K562 (cell line): ENCODE data around the gene CTPS2. TPM values are rescaled to one million over a fixed set of nuclear protein-coding genes. Genes with fewer than 3 reads are reported as not detected.
A peak's percentile ranks its signal among the peaks of the same experiment; 100 is the strongest.

Experiments used
- DIDO1 ChIP-seq: fragments of 450-650 bp; IDR thresholded peaks from 2 replicates; pipeline ENCODE4 v1.6.1; 2016; ENCODE audit warnings: low read depth, missing biosample characterization, missing genetic modification characterization
- EP400 ChIP-seq: fragments of 450-650 bp; IDR thresholded peaks from 2 replicates; pipeline ENCODE4 v1.6.1; 2017; ENCODE audit warnings: antibody characterized with exemption, mild to moderate bottlenecking, moderate library complexity
- GATA2 ChIP-seq: sonication (generic); formaldehyde crosslinking; IDR thresholded peaks from 2 replicates; pipeline ENCODE4 v1.4.0; 2020; ENCODE audit warnings: mild to moderate bottlenecking, missing genetic modification reagents
- HMGN3 ChIP-seq: IDR thresholded peaks from 2 replicates; pipeline ENCODE4 v1.6.1; 2011; ENCODE audit warnings: borderline replicate concordance, low read depth, mild to moderate bottlenecking, mixed read lengths, low read length; ENCODE audit not compliant: insufficient read length; ENCODE audit errors: extremely low read depth
- KLF1 ChIP-seq: fragments of 450-650 bp; IDR thresholded peaks from 2 replicates; pipeline ENCODE4 v1.6.1; 2016; ENCODE audit warnings: missing genetic modification characterization, missing compliant biosample characterization
- POLR2G ChIP-seq: fragments of 200-400 bp; formaldehyde crosslinking; IDR thresholded peaks from 2 replicates; pipeline ENCODE4 v1.6.1; 2017; ENCODE audit warnings: low read depth, mild to moderate bottlenecking, antibody characterized with exemption, low read length, moderate library complexity
- RFX7 ChIP-seq: fragments of 250-450 bp; sonication (Bioruptor Pico); IDR thresholded peaks from 2 replicates; pipeline ENCODE4 v1.5.1; 2021; ENCODE audit warnings: mild to moderate bottlenecking
- SP2 ChIP-seq: IDR thresholded peaks from 2 replicates; pipeline ENCODE4 v1.6.1; 2011; ENCODE audit warnings: mild to moderate bottlenecking, low read depth, low read length, moderate library complexity; ENCODE audit not compliant: poor library complexity, severe bottlenecking; ENCODE audit errors: extremely low read depth
- ZNF699 ChIP-seq: fragments of 250-450 bp; sonication (Bioruptor Pico); IDR thresholded peaks from 2 replicates; pipeline ENCODE4 v1.8.0; 2021; ENCODE audit warnings: mild to moderate bottlenecking, moderate library complexity; ENCODE audit not compliant: insufficient replicate concordance
- polyA plus RNA-seq, 8 experiments: library from polyadenylated mRNA; depleted of rRNA in 4 of 8; stranded (reverse) in 5 of 8; unstranded in 3 of 8; fragments of >200 nt; fragmentation: Nextera tagmentation in 2 of 8; fragmentation: Illumina TruSeq in 1 of 8; extraction: Ambion mirVana in 2 of 8; extraction: Trizol in 1 of 8; gene quantifications; 2 replicates each; pipeline versions ENCODE4 v1.2.1 to v1.2.3, GENCODE V29; 2011 to 2014; ENCODE audit warnings: inconsistent platforms in 1 of 8, missing spikeins in 1 of 8
- total RNA-seq, 7 experiments: library from RNA; depleted of rRNA in 6 of 7; stranded (reverse); fragments of >200 nt in 6 of 7; fragmentation: Illumina TruSeq in 2 of 7; extraction: Trizol in 2 of 7; gene quantifications; 2 replicates each; pipeline versions ENCODE4 v1.2.1 to v1.2.3, GENCODE V29; 2011 to 2021; ENCODE audit warnings: low replicate concordance in 1 of 7
- TF ChIP-seq, protein P1 (sequence below): fragments of 200-600 bp; sonication (generic); IDR thresholded peaks from one replicate; pipeline ENCODE4 v1.6.1; 2012; ENCODE audit warnings: mild to moderate bottlenecking, low read depth, low read length, inconsistent platforms

The CTPS2 gene
- total and polyA plus RNA-seq, 9 of the 15 experiments (the other 6 are each of a cell fraction or from before 2014, with no cell fraction given), result 5.4 to 19.5 (median 14.1) TPM

DNA sequence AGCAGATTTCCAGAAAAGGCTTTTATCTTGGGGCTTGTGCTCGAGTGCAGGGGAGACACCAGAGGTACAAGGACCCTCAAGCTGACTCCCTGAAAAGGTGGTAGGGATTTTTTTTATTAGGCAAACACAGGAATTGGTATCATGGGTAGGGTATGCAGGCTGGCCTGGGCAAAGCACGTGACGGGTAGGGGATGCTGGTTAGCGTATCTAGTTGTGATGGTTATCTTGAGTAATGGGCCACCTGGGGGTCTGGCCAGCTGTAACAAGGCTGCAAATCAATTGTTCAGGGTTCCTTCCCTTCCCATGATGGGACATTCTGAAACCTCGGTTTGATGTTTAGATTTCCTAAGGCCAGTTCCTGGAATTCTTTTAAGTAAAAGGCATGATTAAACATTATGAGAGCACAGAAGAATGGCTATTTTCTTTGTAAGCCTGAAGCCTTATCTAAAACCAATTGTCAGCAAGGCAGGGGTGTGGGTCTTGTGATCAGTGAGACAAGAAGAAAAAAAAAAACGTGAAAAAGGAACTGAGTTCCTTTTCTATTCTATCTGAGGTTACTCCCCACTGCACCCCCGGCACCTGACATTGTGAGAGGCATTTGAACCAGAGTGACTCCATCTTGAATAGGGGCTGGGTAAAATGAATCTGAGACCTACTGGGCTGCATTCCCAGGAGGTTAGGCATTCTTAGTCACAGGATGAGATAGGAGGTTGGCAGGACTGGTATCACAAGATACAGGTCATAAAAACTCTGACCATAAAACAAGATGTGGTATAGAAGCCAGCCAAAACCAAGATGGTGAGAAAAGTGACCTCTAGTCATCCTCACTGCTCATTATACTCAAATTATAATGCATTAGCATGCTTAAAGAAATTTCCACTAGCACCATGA lies 126.7 kb downstream of the CTPS2 start (continued):
- TF ChIP-seq POLR2G (no peak), SP2 (no peak), HMGN3 (no peak), KLF1 (no peak), ZNF699 (CRISPR knock-in tag) (peak; percentile 35), RFX7 (CRISPR knock-in tag) (no peak), DIDO1 (tag) (no peak), GATA2 (CRISPR knock-in tag) (no peak), EP400 (no peak)
- TF ChIP-seq, protein P1, sequence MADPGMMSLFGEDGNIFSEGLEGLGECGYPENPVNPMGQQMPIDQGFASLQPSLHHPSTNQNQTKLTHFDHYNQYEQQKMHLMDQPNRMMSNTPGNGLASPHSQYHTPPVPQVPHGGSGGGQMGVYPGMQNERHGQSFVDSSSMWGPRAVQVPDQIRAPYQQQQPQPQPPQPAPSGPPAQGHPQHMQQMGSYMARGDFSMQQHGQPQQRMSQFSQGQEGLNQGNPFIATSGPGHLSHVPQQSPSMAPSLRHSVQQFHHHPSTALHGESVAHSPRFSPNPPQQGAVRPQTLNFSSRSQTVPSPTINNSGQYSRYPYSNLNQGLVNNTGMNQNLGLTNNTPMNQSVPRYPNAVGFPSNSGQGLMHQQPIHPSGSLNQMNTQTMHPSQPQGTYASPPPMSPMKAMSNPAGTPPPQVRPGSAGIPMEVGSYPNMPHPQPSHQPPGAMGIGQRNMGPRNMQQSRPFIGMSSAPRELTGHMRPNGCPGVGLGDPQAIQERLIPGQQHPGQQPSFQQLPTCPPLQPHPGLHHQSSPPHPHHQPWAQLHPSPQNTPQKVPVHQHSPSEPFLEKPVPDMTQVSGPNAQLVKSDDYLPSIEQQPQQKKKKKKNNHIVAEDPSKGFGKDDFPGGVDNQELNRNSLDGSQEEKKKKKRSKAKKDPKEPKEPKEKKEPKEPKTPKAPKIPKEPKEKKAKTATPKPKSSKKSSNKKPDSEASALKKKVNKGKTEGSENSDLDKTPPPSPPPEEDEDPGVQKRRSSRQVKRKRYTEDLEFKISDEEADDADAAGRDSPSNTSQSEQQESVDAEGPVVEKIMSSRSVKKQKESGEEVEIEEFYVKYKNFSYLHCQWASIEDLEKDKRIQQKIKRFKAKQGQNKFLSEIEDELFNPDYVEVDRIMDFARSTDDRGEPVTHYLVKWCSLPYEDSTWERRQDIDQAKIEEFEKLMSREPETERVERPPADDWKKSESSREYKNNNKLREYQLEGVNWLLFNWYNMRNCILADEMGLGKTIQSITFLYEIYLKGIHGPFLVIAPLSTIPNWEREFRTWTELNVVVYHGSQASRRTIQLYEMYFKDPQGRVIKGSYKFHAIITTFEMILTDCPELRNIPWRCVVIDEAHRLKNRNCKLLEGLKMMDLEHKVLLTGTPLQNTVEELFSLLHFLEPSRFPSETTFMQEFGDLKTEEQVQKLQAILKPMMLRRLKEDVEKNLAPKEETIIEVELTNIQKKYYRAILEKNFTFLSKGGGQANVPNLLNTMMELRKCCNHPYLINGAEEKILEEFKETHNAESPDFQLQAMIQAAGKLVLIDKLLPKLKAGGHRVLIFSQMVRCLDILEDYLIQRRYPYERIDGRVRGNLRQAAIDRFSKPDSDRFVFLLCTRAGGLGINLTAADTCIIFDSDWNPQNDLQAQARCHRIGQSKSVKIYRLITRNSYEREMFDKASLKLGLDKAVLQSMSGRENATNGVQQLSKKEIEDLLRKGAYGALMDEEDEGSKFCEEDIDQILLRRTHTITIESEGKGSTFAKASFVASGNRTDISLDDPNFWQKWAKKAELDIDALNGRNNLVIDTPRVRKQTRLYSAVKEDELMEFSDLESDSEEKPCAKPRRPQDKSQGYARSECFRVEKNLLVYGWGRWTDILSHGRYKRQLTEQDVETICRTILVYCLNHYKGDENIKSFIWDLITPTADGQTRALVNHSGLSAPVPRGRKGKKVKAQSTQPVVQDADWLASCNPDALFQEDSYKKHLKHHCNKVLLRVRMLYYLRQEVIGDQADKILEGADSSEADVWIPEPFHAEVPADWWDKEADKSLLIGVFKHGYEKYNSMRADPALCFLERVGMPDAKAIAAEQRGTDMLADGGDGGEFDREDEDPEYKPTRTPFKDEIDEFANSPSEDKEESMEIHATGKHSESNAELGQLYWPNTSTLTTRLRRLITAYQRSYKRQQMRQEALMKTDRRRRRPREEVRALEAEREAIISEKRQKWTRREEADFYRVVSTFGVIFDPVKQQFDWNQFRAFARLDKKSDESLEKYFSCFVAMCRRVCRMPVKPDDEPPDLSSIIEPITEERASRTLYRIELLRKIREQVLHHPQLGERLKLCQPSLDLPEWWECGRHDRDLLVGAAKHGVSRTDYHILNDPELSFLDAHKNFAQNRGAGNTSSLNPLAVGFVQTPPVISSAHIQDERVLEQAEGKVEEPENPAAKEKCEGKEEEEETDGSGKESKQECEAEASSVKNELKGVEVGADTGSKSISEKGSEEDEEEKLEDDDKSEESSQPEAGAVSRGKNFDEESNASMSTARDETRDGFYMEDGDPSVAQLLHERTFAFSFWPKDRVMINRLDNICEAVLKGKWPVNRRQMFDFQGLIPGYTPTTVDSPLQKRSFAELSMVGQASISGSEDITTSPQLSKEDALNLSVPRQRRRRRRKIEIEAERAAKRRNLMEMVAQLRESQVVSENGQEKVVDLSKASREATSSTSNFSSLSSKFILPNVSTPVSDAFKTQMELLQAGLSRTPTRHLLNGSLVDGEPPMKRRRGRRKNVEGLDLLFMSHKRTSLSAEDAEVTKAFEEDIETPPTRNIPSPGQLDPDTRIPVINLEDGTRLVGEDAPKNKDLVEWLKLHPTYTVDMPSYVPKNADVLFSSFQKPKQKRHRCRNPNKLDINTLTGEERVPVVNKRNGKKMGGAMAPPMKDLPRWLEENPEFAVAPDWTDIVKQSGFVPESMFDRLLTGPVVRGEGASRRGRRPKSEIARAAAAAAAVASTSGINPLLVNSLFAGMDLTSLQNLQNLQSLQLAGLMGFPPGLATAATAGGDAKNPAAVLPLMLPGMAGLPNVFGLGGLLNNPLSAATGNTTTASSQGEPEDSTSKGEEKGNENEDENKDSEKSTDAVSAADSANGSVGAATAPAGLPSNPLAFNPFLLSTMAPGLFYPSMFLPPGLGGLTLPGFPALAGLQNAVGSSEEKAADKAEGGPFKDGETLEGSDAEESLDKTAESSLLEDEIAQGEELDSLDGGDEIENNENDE, result no peak
